Mesenchymal stem cell (in vitro differentiated cells and primary cell): ENCODE measurements around the gene RAPGEF1.

Experiments used
- DNase-seq: peaks from one replicate; pipeline ENCODE4 v3.0.0-alpha.2; 2013
- H2AFZ ChIP-seq: one replicate; pipeline ENCODE4 v1.6.1; 2013; ENCODE audit warnings: low read depth, mild to moderate bottlenecking, control low read depth, inconsistent platforms, low read length, moderate library complexity
- H2AK5ac ChIP-seq: 2 replicates; pipeline ENCODE4 v1.6.1; 2013; ENCODE audit warnings: low read length, moderate library complexity, mild to moderate bottlenecking, inconsistent platforms; ENCODE audit not compliant: severe bottlenecking
- H2BK120ac ChIP-seq: one replicate; pipeline ENCODE4 v1.6.1; 2013; ENCODE audit warnings: low read depth, mild to moderate bottlenecking, inconsistent platforms, low read length, moderate library complexity
- H2BK12ac ChIP-seq, 2 experiments: one replicate each; pipeline ENCODE4 v1.6.1; 2013; ENCODE audit warnings: inconsistent platforms in 2 of 2, low read length in 2 of 2, mild to moderate bottlenecking in 2 of 2, moderate library complexity in 2 of 2, control low read depth in 1 of 2
- H2BK15ac ChIP-seq: one replicate; pipeline ENCODE4 v1.6.1; 2013; ENCODE audit warnings: mild to moderate bottlenecking, low read depth, inconsistent platforms; ENCODE audit not compliant: poor library complexity, severe bottlenecking
- H2BK5ac ChIP-seq: 2 replicates; pipeline ENCODE4 v1.6.1; 2013; ENCODE audit warnings: low read depth, mild to moderate bottlenecking, low read length, control low read depth, inconsistent platforms; ENCODE audit not compliant: poor library complexity, severe bottlenecking
- H3K14ac ChIP-seq, 2 experiments: one replicate each; pipeline ENCODE4 v1.6.1; 2013; ENCODE audit warnings: inconsistent platforms in 2 of 2, low read length in 2 of 2, control low read depth in 1 of 2, mild to moderate bottlenecking in 1 of 2, moderate library complexity in 1 of 2
- H3K18ac ChIP-seq, 2 experiments: one replicate each; pipeline ENCODE4 v1.6.1; 2013; ENCODE audit warnings: inconsistent platforms in 2 of 2, low read length in 2 of 2, control low read depth in 1 of 2, low read depth in 1 of 2, mild to moderate bottlenecking in 1 of 2
- H3K23ac ChIP-seq, 2 experiments: one replicate each; pipeline ENCODE4 v1.6.1; 2013; ENCODE audit warnings: inconsistent platforms in 2 of 2, low read length in 2 of 2, mild to moderate bottlenecking in 2 of 2, moderate library complexity in 2 of 2, control low read depth in 1 of 2
- H3K27ac ChIP-seq: 2 replicates; pipeline ENCODE4 v1.5.1; 2013; ENCODE audit warnings: mild to moderate bottlenecking, moderate library complexity, low read length, control low read depth, inconsistent platforms; ENCODE audit not compliant: poor library complexity, severe bottlenecking
- H3K27me3 ChIP-seq, 2 experiments: 2 replicates each; pipeline versions ENCODE4 v1.6.1 to v1.7.0; 2013; ENCODE audit warnings: low read length in 2 of 2, mild to moderate bottlenecking in 2 of 2, moderate library complexity in 2 of 2, control low read depth in 1 of 2, inconsistent platforms in 1 of 2; ENCODE audit not compliant: control insufficient read depth in 1 of 2, insufficient read depth in 1 of 2
- H3K36me3 ChIP-seq, 2 experiments: 2 replicates each; pipeline versions ENCODE4 v1.6.1 to v1.7.0; 2013; ENCODE audit warnings: low read length in 2 of 2, control low read depth in 1 of 2, inconsistent platforms in 1 of 2, low read depth in 1 of 2, mild to moderate bottlenecking in 1 of 2; ENCODE audit not compliant: insufficient read depth in 2 of 2, control insufficient read depth in 1 of 2
- H3K4ac ChIP-seq, 2 experiments: one replicate each; pipeline ENCODE4 v1.6.1; 2013; ENCODE audit warnings: inconsistent platforms in 2 of 2, low read length in 2 of 2, mild to moderate bottlenecking in 2 of 2, moderate library complexity in 2 of 2, control low read depth in 1 of 2, low read depth in 1 of 2
- H3K4me1 ChIP-seq: 2 replicates; pipeline ENCODE4 v1.6.1; 2013; ENCODE audit warnings: low read depth, low read length, control low read depth; ENCODE audit not compliant: control insufficient read depth, insufficient read depth
- H3K4me2 ChIP-seq: 2 replicates; pipeline ENCODE4 v1.6.1; 2013; ENCODE audit warnings: low read length, mild to moderate bottlenecking, inconsistent platforms; ENCODE audit not compliant: poor library complexity, severe bottlenecking
- H3K4me3 ChIP-seq, 2 experiments: 2 replicates each; pipeline versions ENCODE4 v1.5.1 to v1.7.0; 2013; ENCODE audit warnings: low read length in 2 of 2, mild to moderate bottlenecking in 2 of 2, control low read depth in 1 of 2, low read depth in 1 of 2; ENCODE audit not compliant: insufficient read depth in 1 of 2
- H3K79me1 ChIP-seq: replicated peaks from 2 replicates; pipeline ENCODE4 v1.6.1; 2013; ENCODE audit warnings: mild to moderate bottlenecking, control low read depth, low read length, inconsistent platforms; ENCODE audit not compliant: poor library complexity, severe bottlenecking
- H3K9ac ChIP-seq: 2 replicates; pipeline ENCODE4 v1.7.0; 2013; ENCODE audit warnings: mild to moderate bottlenecking, low read length, moderate library complexity
- H3K9me3 ChIP-seq: 2 replicates; pipeline ENCODE4 v1.7.0; 2013; ENCODE audit warnings: mild to moderate bottlenecking, low read length; ENCODE audit not compliant: control insufficient read depth
- H4K8ac ChIP-seq: one replicate; pipeline ENCODE4 v1.6.1; 2013; ENCODE audit warnings: inconsistent platforms, mild to moderate bottlenecking, low read length, moderate library complexity
- H4K91ac ChIP-seq: one replicate; pipeline ENCODE4 v1.6.1; 2013; ENCODE audit warnings: mild to moderate bottlenecking, low read length, inconsistent platforms
- WGBS: methylation state at CpG from one replicate; pipeline ENCODE4 v1.1.7; 2013; ENCODE audit warnings: mixed read lengths; 5-methylcytosine and 5-hydroxymethylcytosine counted together

RAPGEF1 gene

DNA sequence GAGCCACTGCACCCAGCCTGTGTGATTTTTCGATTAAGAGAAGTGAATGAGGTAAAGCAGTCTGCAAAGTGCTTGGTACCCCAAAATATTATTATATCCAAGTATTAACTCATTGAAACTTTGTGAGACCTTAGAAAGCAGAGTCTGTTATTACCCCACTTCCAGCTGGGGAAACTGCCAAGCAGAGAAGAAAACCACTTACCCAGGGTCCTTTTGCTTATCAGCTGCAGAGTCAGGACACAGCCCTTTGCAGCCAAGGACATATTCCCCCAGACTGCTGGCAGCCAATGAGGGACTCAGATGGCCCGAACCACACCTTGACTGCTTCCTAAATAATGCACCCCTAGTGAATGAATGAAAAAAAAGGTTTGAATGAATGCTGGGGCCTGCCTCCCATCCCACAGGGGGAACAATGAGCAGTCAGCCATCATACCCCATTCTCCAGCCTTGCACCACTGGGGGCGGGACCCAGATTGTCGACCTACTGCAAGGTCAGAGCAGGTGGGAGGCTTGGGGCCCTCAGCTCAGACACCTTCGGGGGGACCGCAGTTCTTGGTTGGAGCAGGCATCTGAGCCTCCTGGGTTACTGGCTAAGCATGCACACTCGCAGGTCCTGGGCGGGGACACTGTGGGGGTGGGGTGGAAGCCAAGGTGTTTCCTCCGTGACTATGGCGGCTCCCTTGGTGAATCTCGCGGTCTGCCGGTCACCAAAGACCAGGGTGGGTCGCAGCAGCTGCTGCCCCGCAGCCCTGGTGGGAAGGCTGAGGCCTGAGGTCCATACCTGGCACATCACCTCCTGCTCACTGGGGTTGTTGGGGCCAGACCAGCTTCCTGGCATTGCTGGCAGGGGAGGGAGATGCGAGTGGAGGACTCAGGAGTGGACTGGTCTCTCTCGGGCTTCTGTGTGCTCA, 164.9 kb downstream of the RAPGEF1 start:
- Histone ChIP-seq H3K79me1 (no peaks in the 10 kb centered on the region), H3K9me3 (no peaks in the 10 kb centered on the region), H4K8ac (no peak overlapping the region), H2AK5ac (no peak overlapping the region), H2BK5ac (no peak overlapping the region), H2BK15ac (no peak overlapping the region), H3K4ac (no peak overlapping the region), H3K14ac (no peak overlapping the region), H3K18ac (no peak overlapping the region), H3K36me3 (peaks cover 50 to 78% of the 10 kb centered on the region in 2 experiments), H3K27me3 (no peaks in the 10 kb centered on the region), H3K9ac (no peak overlapping the region), H2BK120ac (no peak overlapping the region), H3K27ac (no peak overlapping the region), H3K23ac (no peak overlapping the region), H3K4me2 (no peak overlapping the region), H4K91ac (no peak overlapping the region), H3K4me3 (no peak overlapping the region), H3K4me1 (no peaks in the 10 kb centered on the region), H2BK12ac (no peak overlapping the region), H2AFZ (no peak overlapping the region)
- no peak for DNase-seq
- WGBS, result 98% methylated on average over 15 of the region's 17 CpGs

DNA sequence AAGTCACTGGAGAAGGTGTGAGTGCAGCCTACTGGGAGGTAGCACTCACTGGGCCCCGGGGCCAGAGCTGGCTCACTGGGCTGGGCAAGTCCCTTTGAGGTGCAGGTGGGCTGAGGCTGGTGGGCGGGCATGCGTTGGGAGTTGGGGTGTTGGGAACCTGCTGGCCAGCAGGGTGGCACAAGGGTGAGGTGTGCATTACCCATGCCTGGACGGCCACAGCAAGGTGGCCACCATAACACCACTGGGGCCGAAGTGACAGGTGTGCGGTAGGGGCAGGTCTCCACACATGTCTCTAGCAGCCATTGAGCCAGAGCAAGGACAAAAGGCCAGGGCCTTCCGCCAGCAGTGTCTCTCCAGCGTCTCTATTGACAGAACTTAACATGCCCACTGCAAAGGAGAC, 172.0 kb downstream of the RAPGEF1 start:
- peak overlapping the region; percentile 50 for H4K91ac ChIP-seq
- no peaks in the 10 kb centered on the region for H3K27me3 ChIP-seq
- no peak overlapping the region for H3K27ac ChIP-seq
- no peak overlapping the region for H3K4me3 ChIP-seq
- H2AFZ ChIP-seq, result no peak overlapping the region
- H3K4me1 ChIP-seq, result peaks cover 2% of the 10 kb centered on the region
- peak overlapping the region; percentile 41 for H4K8ac ChIP-seq
- WGBS, result 96% methylated on average over 8 of the region's 8 CpGs
- H3K18ac ChIP-seq, result no peak overlapping the region
- H3K4me2 ChIP-seq, result no peak overlapping the region
- H2BK15ac ChIP-seq, result no peak overlapping the region
- H2BK5ac ChIP-seq, result no peak overlapping the region
- no peak overlapping the region for H2AK5ac ChIP-seq
- H3K14ac ChIP-seq, result no peak overlapping the region
- H3K9me3 ChIP-seq, result no peaks in the 10 kb centered on the region
- no peaks in the 10 kb centered on the region for H3K79me1 ChIP-seq
- no peak overlapping the region for H3K4ac ChIP-seq
- DNase-seq, result no peak
- H3K23ac ChIP-seq, result no peak overlapping the region
- H3K36me3 ChIP-seq, result peaks cover 7 to 34% of the 10 kb centered on the region in 2 experiments
- no peak overlapping the region for H2BK12ac ChIP-seq
- no peak overlapping the region for H2BK120ac ChIP-seq
- H3K9ac ChIP-seq, result no peak overlapping the region

- Histone ChIP-seq H3K18ac (no peak overlapping the region), H3K23ac (no peak overlapping the region), H3K4ac (no peak overlapping the region), H3K14ac (no peak overlapping the region), H3K9me3 (peaks cover 5% of the 10 kb centered on the region), H2BK15ac (no peak overlapping the region), H2BK5ac (no peak overlapping the region), H3K9ac (no peak overlapping the region), H3K4me1 (peaks cover 2% of the 10 kb centered on the region), H3K36me3 (peaks cover 7 to 17% of the 10 kb centered on the region in 2 experiments), H3K27ac (no peak overlapping the region), H2BK12ac (no peak overlapping the region), H3K79me1 (no peaks in the 10 kb centered on the region), H3K27me3 (no peaks in the 10 kb centered on the region), H3K4me2 (no peak overlapping the region), H2BK120ac (no peak overlapping the region), H3K4me3 (no peak overlapping the region), H2AK5ac (no peak overlapping the region), H4K8ac (no peak overlapping the region), H2AFZ (no peak overlapping the region), H4K91ac (no peak overlapping the region)
- DNase-seq, result no peak
- 87% methylated on average over 3 of the region's 3 CpGs for WGBS
These were observed 173.7 kb downstream of the RAPGEF1 start for GRCh38 chr9:131566158-131566557.

DNA sequence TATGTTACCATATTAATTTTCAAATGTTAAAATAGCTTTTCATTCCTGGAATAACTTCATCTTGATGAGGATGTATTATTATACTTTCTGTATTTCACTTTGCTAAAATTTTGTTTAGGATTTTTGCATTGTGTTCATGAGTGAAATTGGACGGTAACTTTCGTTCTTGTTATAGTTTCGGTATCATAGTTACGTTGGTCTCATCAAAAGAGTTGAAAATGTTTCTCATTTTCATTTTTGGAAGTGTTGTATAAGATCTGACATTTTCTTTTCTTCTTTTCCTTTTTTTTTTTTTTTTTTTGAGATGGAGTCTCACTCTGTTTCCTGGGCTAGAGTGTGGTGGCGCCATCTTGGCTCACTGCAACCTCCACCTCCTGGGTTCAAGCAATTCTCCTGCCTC, 174.5 kb downstream of the RAPGEF1 start:
- 100% methylated on average over 3 of the region's 5 CpGs for WGBS
- peaks cover 10% of the 10 kb centered on the region for H3K9me3 ChIP-seq

More for the DNA sequence above, 174.5 kb downstream of the RAPGEF1 start:
- H2BK120ac ChIP-seq, result no peak overlapping the region
- H3K36me3 ChIP-seq, result peaks cover 7 to 14% of the 10 kb centered on the region in 2 experiments
- no peak overlapping the region for H4K91ac ChIP-seq
- H3K9ac ChIP-seq, result no peak overlapping the region
- no peak overlapping the region for H2BK5ac ChIP-seq
- H2AK5ac ChIP-seq, result no peak overlapping the region
- H3K23ac ChIP-seq, result no peak overlapping the region
- H3K4ac ChIP-seq, result no peak overlapping the region
- H3K18ac ChIP-seq, result no peak overlapping the region
- H3K14ac ChIP-seq, result no peak overlapping the region
- no peaks in the 10 kb centered on the region for H3K27me3 ChIP-seq
- no peak overlapping the region for H2AFZ ChIP-seq
- no peak for DNase-seq
- no peak overlapping the region for H3K27ac ChIP-seq
- H3K4me1 ChIP-seq, result peaks cover 2% of the 10 kb centered on the region
- no peak overlapping the region for H2BK15ac ChIP-seq
- H2BK12ac ChIP-seq, result no peak overlapping the region
- no peak overlapping the region for H3K4me3 ChIP-seq
- H3K79me1 ChIP-seq, result no peaks in the 10 kb centered on the region
- H4K8ac ChIP-seq, result no peak overlapping the region
- no peak overlapping the region for H3K4me2 ChIP-seq
